ENCODE data around the gene GRK5. TPM values are rescaled to one million over a fixed set of nuclear protein-coding genes. Genes with fewer than 3 reads are reported as not detected.

Gene GRK5
- total RNA-seq, 1 donor from 2014 or later = 2.8 TPM

DNA sequence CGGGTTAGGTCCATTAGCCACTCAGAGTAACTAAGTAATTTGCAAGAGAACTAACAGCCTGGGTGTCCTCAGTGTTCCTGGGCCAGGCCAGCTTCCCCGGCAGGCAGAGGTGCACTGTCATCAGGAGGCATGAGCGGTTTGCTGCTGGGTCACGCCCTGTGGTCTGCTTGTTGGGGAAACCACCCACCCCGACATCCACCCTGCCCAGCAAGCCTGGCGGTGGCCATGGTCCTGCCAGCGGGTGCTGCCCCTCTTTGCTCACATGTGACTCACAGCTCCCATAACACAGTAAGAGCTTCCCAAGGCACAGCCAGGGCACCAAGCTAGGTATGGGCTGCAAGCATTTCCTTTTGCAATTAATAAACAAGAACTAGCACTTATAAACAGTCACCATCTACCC is 259.3 kb downstream of the GRK5 start:
- no peak for DNase-seq (ENCODE audit: low read depth)
- Histone ChIP-seq H3K4me3 (ENCODE audit: low read depth, low read length) (no peak overlapping the region), H3K27me3 (ENCODE audit: control insufficient read depth, insufficient read depth, low read length) (peaks cover 10% of the 10 kb centered on the region), H3K36me3 (ENCODE audit: control insufficient read depth, insufficient read depth, low read length) (no peaks in the 10 kb centered on the region)
- TF ChIP-seq, protein P1, sequence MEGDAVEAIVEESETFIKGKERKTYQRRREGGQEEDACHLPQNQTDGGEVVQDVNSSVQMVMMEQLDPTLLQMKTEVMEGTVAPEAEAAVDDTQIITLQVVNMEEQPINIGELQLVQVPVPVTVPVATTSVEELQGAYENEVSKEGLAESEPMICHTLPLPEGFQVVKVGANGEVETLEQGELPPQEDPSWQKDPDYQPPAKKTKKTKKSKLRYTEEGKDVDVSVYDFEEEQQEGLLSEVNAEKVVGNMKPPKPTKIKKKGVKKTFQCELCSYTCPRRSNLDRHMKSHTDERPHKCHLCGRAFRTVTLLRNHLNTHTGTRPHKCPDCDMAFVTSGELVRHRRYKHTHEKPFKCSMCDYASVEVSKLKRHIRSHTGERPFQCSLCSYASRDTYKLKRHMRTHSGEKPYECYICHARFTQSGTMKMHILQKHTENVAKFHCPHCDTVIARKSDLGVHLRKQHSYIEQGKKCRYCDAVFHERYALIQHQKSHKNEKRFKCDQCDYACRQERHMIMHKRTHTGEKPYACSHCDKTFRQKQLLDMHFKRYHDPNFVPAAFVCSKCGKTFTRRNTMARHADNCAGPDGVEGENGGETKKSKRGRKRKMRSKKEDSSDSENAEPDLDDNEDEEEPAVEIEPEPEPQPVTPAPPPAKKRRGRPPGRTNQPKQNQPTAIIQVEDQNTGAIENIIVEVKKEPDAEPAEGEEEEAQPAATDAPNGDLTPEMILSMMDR (IDR thresholded peaks at IDR 0.05; ENCODE audit: insufficient read depth, low read length, poor library complexity, severe bottlenecking) = no peak

DNA sequence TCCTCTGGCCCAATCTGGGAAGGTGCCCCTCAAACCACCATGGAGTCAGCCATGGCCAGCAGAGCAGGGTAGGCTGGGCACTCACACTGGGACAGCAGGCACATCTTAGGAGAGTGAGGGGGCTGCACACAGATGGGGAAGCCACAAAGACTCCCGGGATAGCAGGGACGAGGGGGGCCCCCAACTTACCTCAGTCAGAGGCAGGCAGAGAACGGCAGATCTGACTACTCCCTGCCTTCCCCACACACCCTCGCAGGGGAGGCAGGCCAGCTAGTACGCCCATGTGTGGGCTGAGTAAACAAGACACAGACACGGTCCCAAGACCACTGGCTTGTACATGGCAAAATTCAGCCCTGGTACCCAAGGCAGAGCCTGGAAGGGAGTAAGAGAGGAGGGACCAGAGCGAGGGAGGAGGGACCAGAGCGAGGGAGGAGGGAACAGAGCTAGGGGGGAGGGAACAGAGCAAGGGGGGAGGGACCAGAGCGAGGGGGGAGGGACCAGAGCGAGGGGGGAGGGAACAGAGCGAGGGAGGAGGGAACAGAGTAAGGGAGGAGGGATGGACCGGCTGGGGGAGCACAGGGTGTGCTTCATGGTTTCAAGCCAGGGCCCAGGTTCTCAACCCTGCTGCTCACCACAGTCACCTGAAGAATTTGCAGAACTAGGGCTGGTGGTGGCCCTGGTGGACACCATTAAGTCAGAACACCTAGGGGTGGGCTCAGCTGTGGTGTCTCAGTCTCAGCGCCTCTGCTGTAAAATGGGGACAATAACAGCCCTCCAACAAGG is 261.4 kb downstream of the GRK5 start:
- H3K27me3 ChIP-seq (ENCODE audit: control insufficient read depth, insufficient read depth, low read length) = peaks cover 10% of the 10 kb centered on the region
- DNase-seq (ENCODE audit: low read depth) = no peak
- no peaks in the 10 kb centered on the region for H3K36me3 ChIP-seq (ENCODE audit: control insufficient read depth, insufficient read depth, low read length)
- H3K4me3 ChIP-seq (ENCODE audit: low read depth, low read length) = no peak overlapping the region
- TF ChIP-seq, protein P1 (IDR thresholded peaks at IDR 0.05; ENCODE audit: insufficient read depth, low read length, poor library complexity, severe bottlenecking) = no peak

DNA sequence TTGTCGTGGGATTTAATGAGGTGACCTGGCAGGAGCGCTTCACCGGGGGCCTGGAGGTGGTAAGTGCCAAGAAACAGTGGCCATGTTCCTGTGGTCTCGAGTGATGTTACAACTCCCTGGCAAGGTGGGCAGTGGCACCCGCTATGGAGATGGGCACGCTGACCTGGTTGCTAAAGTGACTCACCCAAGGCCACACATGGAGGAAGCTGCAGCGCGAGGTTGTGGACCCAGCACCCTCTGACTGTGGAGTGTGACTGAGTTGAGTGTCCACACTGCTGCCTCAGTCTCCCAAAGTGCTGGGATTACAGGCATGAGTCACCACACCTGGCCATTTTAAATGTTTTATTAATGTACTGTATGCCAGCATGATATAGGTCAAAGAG is 261.9 kb downstream of the GRK5 start:
- Histone ChIP-seq H3K4me3 (ENCODE audit: low read depth, low read length) (no peak overlapping the region), H3K27me3 (ENCODE audit: control insufficient read depth, insufficient read depth, low read length) (peaks cover 10% of the 10 kb centered on the region), H3K36me3 (ENCODE audit: control insufficient read depth, insufficient read depth, low read length) (no peaks in the 10 kb centered on the region)
- TF ChIP-seq, protein P1 (IDR thresholded peaks at IDR 0.05; ENCODE audit: insufficient read depth, low read length, poor library complexity, severe bottlenecking) = no peak
- DNase-seq (ENCODE audit: low read depth) = no peak

DNA sequence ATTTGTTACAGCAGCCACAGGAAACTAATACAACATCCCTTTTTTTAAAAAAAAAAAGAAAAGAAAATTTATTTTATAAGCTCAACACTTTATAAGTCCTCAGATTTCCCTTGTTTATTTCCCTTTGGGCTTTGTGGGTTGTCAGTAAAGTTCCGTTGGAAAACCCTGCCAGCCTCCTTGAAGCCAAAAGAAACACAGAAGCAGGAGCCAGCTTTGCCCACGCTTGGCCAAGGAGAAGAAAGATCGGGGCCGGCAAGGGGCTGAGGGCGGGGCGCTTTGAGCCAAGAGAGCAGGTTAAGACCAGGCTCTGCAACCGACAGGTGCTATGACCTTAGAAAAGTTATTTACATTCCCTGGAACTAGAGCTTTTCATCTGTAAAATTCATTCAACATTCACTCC is 262.5 kb downstream of the GRK5 start:
- no peaks in the 10 kb centered on the region for H3K36me3 ChIP-seq (ENCODE audit: control insufficient read depth, insufficient read depth, low read length)
- peaks cover 15% of the 10 kb centered on the region for H3K27me3 ChIP-seq (ENCODE audit: control insufficient read depth, insufficient read depth, low read length)
- DNase-seq (ENCODE audit: low read depth) = no peak
- H3K4me3 ChIP-seq (ENCODE audit: low read depth, low read length) = no peak overlapping the region
- TF ChIP-seq, protein P1 (IDR thresholded peaks at IDR 0.05; ENCODE audit: insufficient read depth, low read length, poor library complexity, severe bottlenecking) = no peak

DNA sequence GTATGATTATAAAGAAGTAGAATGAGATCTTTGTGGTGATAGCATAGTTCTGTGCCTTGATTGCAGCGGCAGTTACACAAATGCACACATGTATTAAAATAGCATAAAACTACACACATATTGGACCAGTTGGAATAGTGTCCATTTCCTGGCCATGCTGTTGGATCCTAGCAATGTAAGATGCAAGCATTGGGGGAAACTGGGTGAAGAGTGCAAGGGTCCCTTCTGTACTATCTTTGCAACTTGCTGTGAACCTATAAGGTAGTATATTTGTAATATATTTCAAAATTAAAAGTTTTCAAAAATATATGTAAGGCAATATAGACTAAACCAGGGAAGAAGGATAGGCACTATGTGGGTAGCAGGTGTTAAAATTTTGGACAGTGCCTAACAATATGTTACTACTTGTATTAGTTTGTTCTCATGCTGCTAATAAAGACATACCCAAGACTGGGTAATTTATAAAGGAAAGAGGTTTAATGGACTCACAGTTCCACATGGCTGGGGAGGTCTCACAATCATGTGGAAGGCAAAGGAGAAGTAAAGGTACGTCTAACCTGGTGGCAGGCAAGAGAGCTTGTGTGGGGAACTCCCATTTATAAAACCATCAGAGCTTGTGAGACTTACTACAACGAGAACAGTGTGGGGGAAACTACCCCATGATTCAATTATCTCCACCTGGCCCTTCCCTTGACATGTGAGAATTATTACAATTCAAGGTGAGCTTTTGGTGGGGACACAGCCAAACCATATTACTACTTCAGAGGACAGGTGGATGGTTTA is 263.7 kb downstream of the GRK5 start:
- DNase-seq (ENCODE audit: low read depth) = no peak
- Histone ChIP-seq H3K36me3 (ENCODE audit: control insufficient read depth, insufficient read depth, low read length) (no peaks in the 10 kb centered on the region), H3K27me3 (ENCODE audit: control insufficient read depth, insufficient read depth, low read length) (peaks cover 8% of the 10 kb centered on the region), H3K4me3 (ENCODE audit: low read depth, low read length) (no peak overlapping the region)
- TF ChIP-seq, protein P1 (IDR thresholded peaks at IDR 0.05; ENCODE audit: insufficient read depth, low read length, poor library complexity, severe bottlenecking) = no peak
